Stimulated activated CD4-positive, alpha-beta T cell treated with anti-CD3 and anti-CD28 coated beads, Interleukin-4, amount 100 ng/mL, for 1 hour (primary cell): ENCODE data around the gene SH3GL1.

Experiments
- DNase-seq: peaks from one replicate; pipeline ENCODE4 v3.0.0-alpha.2; 2020

Gene SH3GL1

DNA sequence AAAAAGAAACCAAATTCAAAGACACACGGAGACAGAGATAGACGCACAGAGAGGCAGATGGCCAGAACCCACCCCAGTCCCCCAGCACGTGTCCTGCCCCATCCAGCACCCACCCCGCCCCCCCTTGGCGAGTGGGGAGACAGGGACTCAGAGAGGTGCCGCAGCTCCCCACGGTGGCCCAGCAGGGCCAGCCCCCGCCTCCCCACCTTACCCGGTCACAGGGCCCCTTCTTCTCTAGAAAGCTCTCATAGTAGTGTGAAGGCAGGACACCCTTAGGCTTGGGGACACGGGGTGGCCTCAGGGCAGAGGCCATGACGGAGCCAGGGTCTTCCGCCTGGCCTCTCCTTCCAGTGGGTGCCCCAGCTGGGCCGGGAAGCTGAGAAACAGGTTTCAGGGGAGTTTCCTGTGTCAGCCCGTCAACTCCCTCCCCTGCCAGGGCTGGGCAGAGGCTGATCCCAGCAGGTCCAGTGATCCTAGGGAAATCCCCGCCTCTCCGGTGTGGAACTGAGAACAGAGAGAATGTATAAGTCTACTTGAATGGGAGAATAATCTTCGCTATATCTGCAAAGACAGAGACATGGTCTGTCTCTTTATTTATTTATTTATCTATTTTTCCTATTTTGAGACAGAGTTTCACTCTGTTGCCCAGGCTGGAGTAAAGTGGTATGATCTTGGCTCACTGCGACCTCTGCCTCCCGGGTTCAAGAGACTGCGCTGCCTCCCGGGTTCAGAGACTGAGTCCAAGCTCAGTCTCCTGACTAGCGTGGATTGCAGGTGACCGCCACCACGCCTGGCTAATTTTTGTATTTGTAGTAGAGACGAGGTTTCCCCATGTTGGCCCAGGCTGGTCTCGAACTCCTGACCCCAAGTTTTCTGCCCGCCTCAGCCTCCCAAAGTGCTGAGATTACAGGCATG is 61.6 kb downstream of the SH3GL1 start, which contains the start of gene STAP2:
Gene STAP2, minus strand, starts transcription at position 387 of the 915 bp plus-strand sequence. Its CDS starts 74 bp downstream, at position 313.
- DNase-seq: peak; percentile 38

GRCh38 chr19:4337906-4338440 is 62.4 kb downstream of the SH3GL1 start:
- no peak for DNase-seq

DNA sequence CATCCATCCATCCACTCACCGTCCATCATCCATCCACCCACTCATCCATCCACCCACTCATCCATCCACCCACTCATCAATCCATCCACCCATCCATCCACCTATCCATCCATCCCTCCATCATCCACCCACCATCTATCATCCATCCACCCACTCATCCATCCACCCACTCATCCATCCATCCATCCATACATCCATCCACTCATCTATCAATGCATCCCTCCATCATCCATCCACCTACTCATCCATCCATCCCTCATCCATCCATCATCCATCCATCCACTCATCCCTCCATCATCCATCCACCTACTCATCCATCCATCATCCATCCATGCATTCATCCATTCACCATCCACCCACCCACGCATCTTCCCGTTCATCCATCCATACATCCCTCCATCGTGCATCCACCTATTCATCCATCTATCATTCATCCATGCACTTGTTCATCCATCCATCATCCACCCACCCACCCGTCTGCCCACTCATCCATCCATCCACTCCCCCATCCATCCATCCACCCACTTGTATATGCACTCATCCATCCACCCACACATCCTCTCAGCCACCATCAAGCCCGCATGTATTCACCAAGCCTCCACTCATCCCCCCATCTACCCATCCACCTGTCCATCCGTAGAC is 65.3 kb downstream of the SH3GL1 start:
- DNase-seq: no peak

DNA sequence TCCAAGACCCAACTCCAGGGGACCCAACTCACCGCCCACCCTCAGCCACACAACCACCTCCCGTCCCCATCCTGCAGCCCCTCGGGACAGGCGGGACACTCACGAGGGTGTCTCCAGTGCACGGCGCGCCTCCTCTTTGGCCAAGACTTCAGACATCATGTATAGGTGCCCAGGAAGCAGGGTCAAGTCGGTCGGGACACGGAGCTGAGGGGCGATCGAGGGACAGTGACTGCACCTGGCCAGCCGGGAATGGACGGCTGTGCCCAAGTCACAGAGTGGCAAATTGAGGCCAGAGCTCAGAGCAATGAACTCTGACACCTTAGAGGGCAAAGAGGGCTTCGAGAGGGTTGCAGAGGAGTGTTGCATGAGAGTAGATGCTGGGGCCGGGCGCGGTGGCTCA is 70.5 kb downstream of the SH3GL1 start:
- DNase-seq: no peak

- DNase-seq: peak; percentile 63
Observed at GRCh38 chr19:4328991-4329681, 71.2 kb downstream of the SH3GL1 start.

- DNase-seq: peak; percentile 98
Observed at GRCh38 chr19:4328243-4328990, 71.9 kb downstream of the SH3GL1 start.

- no peak for DNase-seq
Observed at GRCh38 chr19:4327877-4328242, 72.5 kb downstream of the SH3GL1 start.

GRCh38 chr19:4327252-4327876 is 73.0 kb downstream of the SH3GL1 start:
- DNase-seq: peak; percentile 81

DNA sequence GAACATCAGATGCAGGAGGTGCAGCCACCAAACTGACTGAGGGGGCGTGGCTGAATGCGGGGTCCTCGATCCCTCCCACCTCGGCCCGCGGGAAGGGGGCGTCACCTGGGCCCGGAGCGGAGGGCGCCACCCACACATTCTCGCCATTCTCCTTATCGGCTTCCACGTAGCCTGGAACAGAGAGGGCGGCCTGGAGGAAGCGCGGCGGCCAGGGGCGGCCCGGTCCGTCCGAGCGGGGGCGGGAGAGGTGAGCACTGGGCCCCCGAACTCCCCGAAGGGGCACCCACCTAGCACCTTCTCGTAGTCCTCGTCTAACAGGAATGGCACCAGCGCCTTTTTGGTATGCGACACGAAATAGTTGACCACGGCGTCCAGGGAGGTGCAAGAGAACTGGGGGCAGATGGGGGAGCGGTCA is 73.5 kb downstream of the SH3GL1 start:
- DNase-seq: peak; percentile 24

- DNase-seq: no peak
Observed at GRCh38 chr19:4326215-4326836, 74.0 kb downstream of the SH3GL1 start.

GRCh38 chr19:4324228-4324627 is 76.1 kb downstream of the SH3GL1 start:
- no peak for DNase-seq

GRCh38 chr19:4323692-4324091 is 76.7 kb downstream of the SH3GL1 start:
- DNase-seq: no peak

DNA sequence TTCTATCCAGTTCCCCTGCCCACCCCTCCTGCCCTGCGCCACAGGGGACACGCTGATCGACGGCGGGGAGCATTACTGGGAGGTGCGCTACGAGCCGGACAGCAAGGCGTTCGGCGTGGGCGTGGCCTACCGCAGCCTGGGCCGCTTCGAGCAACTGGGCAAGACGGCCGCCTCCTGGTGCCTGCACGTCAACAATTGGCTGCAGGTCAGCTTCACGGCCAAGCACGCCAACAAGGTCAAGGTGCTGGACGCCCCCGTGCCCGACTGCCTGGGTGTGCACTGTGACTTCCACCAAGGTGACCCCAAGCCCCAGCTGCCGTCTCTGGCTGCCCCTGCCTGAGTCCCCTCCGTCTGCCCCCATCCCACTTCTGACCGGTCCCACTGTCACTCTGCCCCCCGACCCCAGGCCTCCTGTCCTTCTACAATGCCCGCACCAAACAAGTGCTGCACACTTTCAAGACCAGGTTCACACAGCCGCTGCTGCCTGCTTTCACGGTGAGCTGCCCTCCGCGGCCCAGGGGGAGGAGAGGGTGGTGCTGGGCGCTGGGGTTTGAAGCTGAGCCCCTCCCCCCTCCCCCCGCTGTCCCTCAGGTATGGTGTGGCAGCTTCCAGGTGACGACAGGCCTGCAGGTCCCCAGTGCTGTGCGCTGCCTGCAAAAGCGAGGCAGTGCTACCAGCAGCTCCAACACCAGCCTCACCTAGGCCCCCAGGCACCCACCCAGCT is 77.2 kb downstream of the SH3GL1 start:
- DNase-seq: no peak

DNA sequence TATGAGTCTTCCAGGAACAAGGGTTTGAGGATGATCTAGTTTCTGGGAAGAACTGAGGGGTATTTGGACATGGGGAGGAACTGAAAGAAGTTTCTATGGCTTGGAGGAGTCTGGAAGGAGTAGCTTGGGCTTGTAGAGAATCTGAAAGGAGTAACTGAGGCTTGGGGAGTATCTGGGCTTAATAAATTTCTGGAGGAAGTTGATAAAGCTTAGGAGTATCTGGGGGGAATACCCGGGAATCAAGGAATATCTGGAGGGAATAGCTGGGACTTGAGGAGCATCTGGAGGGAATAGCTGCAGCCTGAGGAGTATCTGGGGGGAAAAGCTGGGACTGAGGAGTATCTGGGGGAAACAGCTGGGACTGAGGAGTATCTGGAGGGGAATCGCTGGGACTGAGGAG is 79.9 kb downstream of the SH3GL1 start:
- no peak for DNase-seq

GRCh38 chr19:4319067-4319718 is 81.2 kb downstream of the SH3GL1 start:
- DNase-seq: no peak

GRCh38 chr19:4318460-4318859 is 81.9 kb downstream of the SH3GL1 start:
- no peak for DNase-seq

DNA sequence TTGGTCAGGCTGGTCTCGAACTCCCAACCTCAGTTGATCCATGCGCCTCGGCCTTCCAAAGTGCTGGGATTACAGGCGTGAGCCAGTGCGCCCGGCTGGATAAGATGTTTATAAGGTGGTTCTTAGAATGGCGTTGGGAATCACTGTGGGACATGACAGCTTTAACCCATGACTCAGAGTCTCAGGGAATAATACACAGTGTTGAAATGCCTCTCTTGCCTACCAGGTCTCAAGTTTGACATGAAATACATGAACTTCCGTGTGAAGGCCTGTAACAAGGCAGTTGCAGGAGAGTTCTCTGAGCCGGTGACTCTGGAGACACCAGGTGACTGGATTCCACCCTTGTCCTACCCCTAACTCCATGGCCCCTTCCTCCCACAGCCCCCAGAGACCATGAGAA is 83.4 kb downstream of the SH3GL1 start:
- no peak for DNase-seq

- DNase-seq: no peak
Observed at GRCh38 chr19:4313847-4314490, 86.4 kb downstream of the SH3GL1 start.
